Ishikawa (cell line): ENCODE measurements around the gene BSCL2.

Source experiments
- CREB1 ChIP-seq: IDR thresholded peaks from 2 replicates; pipeline ENCODE4 v1.6.1; 2012; ENCODE audit warnings: low read depth
- EGR1 ChIP-seq: IDR thresholded peaks from 2 replicates; pipeline ENCODE4 v1.6.1; 2012
- TAF1 ChIP-seq: IDR thresholded peaks from 2 replicates; pipeline ENCODE4 v1.6.1; 2012; ENCODE audit warnings: low read depth, mild to moderate bottlenecking
- TCF12 ChIP-seq: IDR thresholded peaks from 2 replicates; pipeline ENCODE4 v1.6.1; 2012; ENCODE audit warnings: low read depth
- TEAD4 ChIP-seq: IDR thresholded peaks from 2 replicates; pipeline ENCODE4 v1.6.1; 2012
- YY1 ChIP-seq: IDR thresholded peaks from 2 replicates; pipeline ENCODE4 v1.6.1; 2012; ENCODE audit warnings: low read depth

- no peak for TF ChIP-seq YY1
- no peak for TF ChIP-seq TAF1
- TF ChIP-seq TEAD4, result no peak
- no peak for TF ChIP-seq CREB1
- no peak for TF ChIP-seq TCF12
- no peak for TF ChIP-seq EGR1
These were observed 12.6 kb downstream of the BSCL2 start for GRCh38 chr11:62694455-62695167.
